D341Med (cell line): ENCODE data around the gene PPP4R3A.
"Not testable (repeated sequence)": the region's sequence is repeated elsewhere in the genome, so short reads cannot be mapped to it uniquely, and the experiment has no call there.

Experiments
- DNase-seq: peaks from one replicate; pipeline ENCODE4 v3.0.0; 2012; ENCODE audit warnings: low spot score

Gene PPP4R3A

GRCh38 chr14:91503000-91503504 is 7.1 kb downstream of the PPP4R3A start:
- DNase-seq: no peak

DNA sequence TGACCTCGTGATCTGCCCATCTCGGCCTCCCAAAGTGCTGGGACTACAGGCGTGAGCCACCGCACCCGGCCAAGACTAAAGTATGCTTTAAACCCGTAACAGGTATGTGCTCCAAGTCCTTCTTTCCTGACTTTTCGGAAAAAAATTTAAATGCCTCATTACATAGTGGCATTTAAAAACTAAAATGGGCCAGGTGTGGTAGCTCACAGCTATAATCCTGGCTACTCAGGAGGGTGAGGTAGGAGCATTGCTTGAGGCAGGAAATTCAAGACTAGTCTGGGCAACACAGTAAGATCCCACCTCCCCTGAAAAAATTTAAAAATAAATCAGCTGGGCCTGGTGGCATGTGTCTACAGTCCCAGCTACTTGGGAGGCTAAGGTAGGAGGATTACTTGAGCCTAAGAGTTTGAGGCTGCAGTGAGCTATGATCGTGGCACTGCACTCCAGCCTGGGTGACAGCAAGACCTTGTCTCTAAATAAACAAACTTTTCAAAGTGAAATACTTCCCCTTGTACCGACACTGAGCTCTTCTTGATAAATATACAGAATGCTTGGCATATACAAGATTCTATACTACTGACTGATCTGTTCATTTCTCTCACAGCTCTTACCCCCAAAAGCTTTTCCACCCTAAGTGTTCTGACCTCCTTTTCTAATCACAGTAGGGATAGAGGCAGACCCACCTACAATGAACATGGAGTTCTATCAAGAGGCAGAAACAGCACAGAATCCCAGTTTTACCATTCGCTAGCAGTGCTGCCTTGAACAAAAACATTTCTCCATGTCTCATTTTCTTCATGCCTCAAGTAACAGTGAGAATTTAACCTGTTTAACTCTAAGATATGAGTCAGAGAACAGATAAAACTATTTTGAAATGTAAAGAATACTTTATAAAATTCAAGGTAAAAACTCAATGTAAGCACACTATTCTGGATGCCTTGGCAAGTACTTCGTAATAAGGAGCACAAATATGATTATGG is 7.9 kb downstream of the PPP4R3A start:
- DNase-seq: no peak

- no peak for DNase-seq
Observed at GRCh38 chr14:91501348-91501747, 8.8 kb downstream of the PPP4R3A start.

DNA sequence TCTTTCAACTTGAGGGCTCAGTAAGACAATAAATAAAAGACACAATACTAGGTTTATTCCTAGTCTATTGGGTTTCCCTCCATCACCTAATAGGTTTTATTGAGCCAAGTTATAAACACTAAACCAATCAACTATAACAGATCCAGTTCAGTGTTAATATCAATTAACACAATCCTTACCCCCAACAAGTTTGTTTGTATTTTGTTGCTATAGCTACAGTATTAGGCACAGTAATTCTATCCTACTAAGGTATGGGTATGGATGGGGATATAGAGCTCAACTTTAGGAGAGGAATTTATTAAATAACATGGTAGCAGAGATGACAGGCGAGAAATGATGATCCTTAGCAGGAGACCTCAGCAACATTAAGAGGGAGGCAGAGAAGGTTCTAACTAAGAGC is 13.3 kb downstream of the PPP4R3A start:
- no peak for DNase-seq

DNA sequence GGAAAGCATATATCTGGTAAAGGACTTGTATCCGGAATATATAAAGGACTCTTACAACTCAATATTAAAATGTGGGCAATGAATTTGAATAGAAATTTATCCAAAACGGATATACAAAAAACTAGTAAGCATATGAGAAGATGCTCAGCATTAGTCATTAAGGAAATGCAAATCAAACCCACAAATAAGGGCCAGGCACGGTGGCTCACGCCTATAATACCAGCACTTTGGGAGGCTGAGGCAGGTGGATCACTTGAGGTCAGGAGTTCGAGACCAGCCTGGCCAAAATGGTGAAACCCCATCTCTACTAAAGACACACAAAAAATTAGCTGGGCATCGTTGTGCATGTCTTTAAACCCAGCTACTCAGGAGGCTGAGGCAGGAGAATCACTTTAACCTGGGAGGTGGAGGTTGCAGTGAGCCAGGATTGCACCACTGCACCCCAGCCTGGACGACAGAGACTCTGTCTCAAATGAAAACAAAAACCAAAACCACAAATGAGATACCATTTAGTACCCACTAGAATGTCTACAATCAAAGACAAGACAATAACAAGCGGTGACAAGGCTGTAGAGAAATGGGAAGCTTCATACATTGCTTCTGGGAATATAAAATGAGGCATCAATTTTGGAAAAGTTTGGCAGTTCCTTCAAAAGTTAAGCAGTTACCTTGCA is 15.6 kb downstream of the PPP4R3A start:
- not testable (repeated sequence) for DNase-seq

GRCh38 chr14:91493169-91493568 is 16.9 kb downstream of the PPP4R3A start:
- no peak for DNase-seq

GRCh38 chr14:91484744-91485143 is 25.4 kb downstream of the PPP4R3A start:
- DNase-seq: no peak

- DNase-seq: no peak
Observed at GRCh38 chr14:91484186-91484585, 25.9 kb downstream of the PPP4R3A start.

DNA sequence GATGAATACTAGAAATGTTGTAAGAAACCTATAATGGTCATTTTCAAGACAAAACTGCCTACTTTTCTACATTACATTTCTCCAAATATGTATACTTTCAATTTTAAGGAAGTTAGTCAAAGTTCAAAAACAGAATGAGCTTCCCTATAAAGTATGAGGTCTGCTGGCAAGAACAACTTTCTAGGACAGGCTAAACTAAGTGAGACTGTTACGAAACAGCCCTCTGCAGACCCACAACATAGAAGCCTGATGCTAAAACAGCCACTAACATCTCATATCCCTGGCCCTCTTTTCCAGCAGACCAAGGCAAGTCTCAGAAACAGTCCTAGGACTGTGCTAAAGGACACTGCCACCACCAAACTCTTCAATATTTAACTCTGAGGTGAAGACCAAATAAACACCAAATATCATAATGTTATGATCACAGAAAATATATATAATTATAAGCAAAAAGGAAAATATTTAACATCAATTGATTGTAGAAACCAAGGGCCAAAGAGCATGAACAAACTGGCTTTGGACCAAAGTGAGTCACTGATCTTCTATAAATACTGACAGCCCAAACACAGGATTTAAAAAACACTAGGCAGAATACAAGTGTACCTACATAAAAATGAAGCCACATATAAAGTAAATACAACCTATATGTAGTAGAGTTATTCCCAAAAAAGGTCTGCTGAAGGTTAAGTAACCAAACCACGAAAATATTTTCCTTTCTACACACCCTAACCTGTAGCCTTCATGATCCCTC is 27.7 kb downstream of the PPP4R3A start:
- no peak for DNase-seq

GRCh38 chr14:91477388-91477787 is 32.7 kb downstream of the PPP4R3A start:
- DNase-seq: no peak

- no peak for DNase-seq
Observed at GRCh38 chr14:91473046-91473445, 37.1 kb downstream of the PPP4R3A start.

DNA sequence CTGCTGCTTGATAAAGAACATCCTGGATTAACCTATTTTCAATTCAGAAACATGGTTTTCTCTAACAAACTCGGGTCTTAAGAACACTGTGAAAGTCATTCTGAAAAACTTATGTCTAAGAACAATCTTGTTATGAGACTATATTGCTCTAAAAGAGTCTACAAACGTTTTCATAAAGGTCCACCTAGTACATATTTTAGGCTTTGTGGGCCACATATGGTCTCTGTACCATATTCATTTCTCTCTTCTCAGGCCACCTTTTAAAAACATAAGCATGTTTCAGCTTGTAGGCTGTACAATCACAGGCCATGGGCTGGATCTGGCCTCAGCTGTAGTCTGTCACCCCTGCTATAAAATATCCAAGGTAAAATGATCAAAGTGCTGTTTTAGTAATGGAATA is 39.9 kb downstream of the PPP4R3A start:
- no peak for DNase-seq

DNA sequence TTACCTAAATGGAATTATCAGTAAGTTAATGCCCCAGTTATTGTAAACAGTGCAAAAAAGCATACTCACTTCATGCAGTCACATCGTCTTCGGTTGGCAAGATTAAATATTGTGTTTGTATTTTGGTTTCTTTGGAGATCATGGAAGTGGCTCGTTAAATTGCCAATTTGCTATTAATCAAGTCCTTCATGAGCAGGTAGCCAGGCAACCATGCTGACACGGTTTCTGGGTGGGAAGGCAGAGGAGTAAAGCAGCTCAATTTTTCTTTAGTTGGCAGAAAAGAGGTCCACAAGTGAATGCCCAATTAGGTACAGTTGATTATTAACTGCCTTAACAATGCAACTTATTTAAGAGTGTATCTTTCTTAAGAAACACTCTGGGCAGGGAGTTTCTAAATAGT is 43.9 kb downstream of the PPP4R3A start:
- no peak for DNase-seq

- DNase-seq: no peak
Observed at GRCh38 chr14:91464615-91465205, 45.4 kb downstream of the PPP4R3A start.

- no peak for DNase-seq
Observed at GRCh38 chr14:91458612-91459011, 51.5 kb downstream of the PPP4R3A start.

DNA sequence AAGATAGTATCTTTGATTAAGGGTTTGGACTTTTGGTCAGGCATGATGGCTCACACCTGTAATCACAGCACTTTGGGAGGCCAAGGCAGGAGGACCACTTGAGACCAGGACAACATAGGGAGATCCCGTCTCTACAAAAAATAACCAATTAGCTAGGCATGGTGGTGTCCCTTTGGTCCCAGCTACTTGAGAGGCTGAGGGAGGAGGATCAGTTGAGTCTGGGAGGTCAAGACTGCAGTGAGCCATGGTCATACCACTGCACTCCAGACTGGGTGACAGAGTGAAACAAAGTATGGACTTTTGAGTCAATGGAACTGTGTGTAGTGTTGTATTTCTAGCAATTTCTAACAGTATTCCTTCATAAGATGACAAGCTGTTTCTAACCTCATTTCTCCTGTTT is 53.8 kb downstream of the PPP4R3A start:
- DNase-seq: no peak

- DNase-seq: no peak
Observed at GRCh38 chr14:91454580-91454979, 55.5 kb downstream of the PPP4R3A start.

DNA sequence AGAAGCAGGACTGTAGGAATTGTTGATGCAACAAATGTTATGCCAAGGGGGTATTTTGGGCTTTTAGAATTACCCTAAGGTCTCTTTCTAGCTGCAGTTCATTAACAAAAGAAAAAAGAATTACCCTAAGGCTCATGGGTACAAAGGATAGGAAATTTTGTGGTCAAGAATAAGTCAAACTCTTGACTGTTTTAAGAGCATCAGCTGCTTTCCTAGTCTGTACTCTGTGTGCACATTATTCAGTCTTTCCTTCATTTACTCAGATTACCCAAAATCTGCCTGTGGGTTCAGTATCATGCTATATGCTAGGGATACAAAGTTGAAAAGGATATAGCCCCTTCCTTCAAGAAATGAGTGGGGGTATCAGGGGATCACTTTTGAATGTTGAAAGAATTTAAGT is 56.0 kb downstream of the PPP4R3A start:
- DNase-seq: no peak

DNA sequence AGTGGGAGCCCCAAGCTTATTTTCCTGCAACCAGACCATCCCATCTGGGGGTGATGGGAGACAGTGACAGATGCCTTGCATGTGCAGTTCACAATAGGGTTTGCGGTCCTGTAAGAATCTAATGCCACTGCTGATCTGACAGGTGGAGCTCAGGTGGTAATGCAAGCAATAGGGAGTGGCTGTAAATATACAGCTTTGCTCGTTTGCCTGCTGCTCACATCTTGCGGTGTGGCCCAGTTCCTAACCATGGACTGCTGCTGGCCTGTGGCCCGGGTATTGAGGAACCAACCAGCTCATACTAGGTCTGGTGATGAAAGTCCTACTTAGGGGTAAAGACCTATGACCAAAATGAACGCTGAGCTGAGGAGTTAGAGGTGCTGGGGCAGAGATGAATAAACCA is 56.4 kb downstream of the PPP4R3A start:
- no peak for DNase-seq

DNA sequence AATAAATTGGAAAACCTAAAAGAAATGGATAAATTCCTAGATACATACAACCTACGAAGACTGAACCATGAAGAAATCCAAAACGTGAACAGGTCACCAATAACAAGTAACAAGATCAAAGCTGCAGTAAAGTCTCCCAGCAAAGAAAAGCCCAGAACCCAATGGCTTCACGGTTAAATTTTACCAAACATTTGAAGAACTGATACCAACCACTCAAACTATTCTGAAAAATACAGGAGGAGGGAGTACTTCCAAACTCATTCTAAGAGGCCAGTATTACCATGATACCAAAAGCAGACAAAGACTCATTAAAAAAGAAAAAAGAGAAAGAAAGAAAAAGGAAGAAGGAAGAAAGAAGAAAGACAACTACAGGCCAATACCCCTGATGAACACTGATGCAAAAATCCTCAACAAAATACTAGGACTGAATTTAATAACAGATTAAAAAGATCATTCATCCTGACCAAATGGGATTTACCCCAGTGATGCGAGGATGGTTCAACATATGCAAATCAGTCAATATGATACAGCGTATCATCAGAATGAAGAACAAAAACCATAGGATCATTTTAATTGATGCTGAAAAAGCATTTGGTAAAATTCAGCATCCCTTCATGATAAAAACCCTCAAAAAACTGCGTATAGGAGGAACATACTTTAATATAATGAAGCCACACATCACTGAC is 65.6 kb downstream of the PPP4R3A start:
- DNase-seq: no peak

GRCh38 chr14:91439345-91439744 is 70.8 kb downstream of the PPP4R3A start:
- DNase-seq: no peak
